Panc1 (cell line): ENCODE results near the gene ADGB. TPM values are rescaled to one million over a fixed set of nuclear protein-coding genes. Genes with fewer than 3 reads are reported as not detected.
"Not testable (repeated sequence)": the region's sequence is repeated elsewhere in the genome, so short reads cannot be mapped to it uniquely, and the experiment has no call there.

Experiments
- ATAC-seq: fragments of 200-7000 bp; cut with Tn5 transposase; 2 replicates; pipeline ENCODE4 v1.9.1; 2020; ENCODE audit warnings: mild to moderate bottlenecking, moderate library complexity
- BruUV-seq: library from RNA; stranded (reverse); fragments of 400-500 nt; replicated peaks from 2 replicates; lab custom pipeline; 2021; lab: Mats Ljungman, UMichigan
- CTCF ChIA-PET: fragments of 300-600 bp; sonication (Branson Sonifier 250); formaldehyde crosslinking; loops from one replicate; lab custom pipeline; 2022; ENCODE audit warnings: antibody characterized with exemption; lab: Charles Lee
- POLR2A ChIA-PET: fragments of 300-600 bp; sonication (Branson Sonifier 250); formaldehyde crosslinking; loops from one replicate; lab custom pipeline; 2022; ENCODE audit warnings: antibody characterized with exemption; lab: Charles Lee
- DNase-seq: peaks from one replicate; pipeline ENCODE4 v3.0.0-alpha.2; 2010; ENCODE audit warnings: low read depth, low spot score
- H3K27ac ChIP-seq: 2 replicates; pipeline ENCODE4 v1.5.1; 2011; ENCODE audit warnings: mild to moderate bottlenecking, low read length, inconsistent platforms
- H3K27me3 ChIP-seq: fragments of 200-500 bp; sonication (Bioruptor generic); 2 replicates; pipeline ENCODE4 v1.6.0; 2014; ENCODE audit warnings: low read length, inconsistent platforms; ENCODE audit not compliant: control insufficient read depth, insufficient read depth
- H3K36me3 ChIP-seq: fragments of 200-500 bp; sonication (Bioruptor generic); 2 replicates; pipeline ENCODE4 v1.5.1; 2014; ENCODE audit warnings: inconsistent platforms, mild to moderate bottlenecking, low read length, moderate library complexity; ENCODE audit not compliant: control insufficient read depth, insufficient read depth
- H3K4me1 ChIP-seq: 2 replicates; pipeline ENCODE4 v1.5.1; 2011; ENCODE audit warnings: inconsistent platforms, mild to moderate bottlenecking, low read length, moderate library complexity; ENCODE audit not compliant: control insufficient read depth, insufficient read depth
- H3K4me3 ChIP-seq, 2 experiments: 2 replicates each; pipeline ENCODE4 v1.5.1; 2011 to 2012; ENCODE audit warnings: low read depth in 2 of 2, low read length in 2 of 2, mild to moderate bottlenecking in 2 of 2, inconsistent platforms in 1 of 2, moderate library complexity in 1 of 2
- H3K9me3 ChIP-seq: fragments of 200-500 bp; sonication (Bioruptor generic); 2 replicates; pipeline ENCODE4 v1.5.1; 2014; ENCODE audit warnings: low read depth, mild to moderate bottlenecking, inconsistent platforms, low read length, moderate library complexity; ENCODE audit not compliant: control insufficient read depth, insufficient read depth
- CTCF ChIP-seq: fragments of 450-650 bp; IDR thresholded peaks from 2 replicates; pipeline ENCODE4 v1.5.1; 2017; ENCODE audit warnings: mild to moderate bottlenecking
- POLR2AphosphoS5 ChIP-seq: IDR thresholded peaks from 2 replicates; pipeline ENCODE4 v1.6.1; 2012; ENCODE audit warnings: mild to moderate bottlenecking, low read depth, low read length, moderate library complexity
- REST ChIP-seq, 2 experiments: IDR thresholded peaks; 2 replicates each; pipeline ENCODE4 v1.6.1; 2011 to 2012; ENCODE audit warnings: low read depth in 2 of 2, control low read depth in 1 of 2, low read length in 1 of 2, mild to moderate bottlenecking in 1 of 2, moderate library complexity in 1 of 2; ENCODE audit not compliant: insufficient read depth in 1 of 2
- SIN3A ChIP-seq: IDR thresholded peaks from 2 replicates; pipeline ENCODE4 v1.6.1; 2012; ENCODE audit warnings: low read depth, mild to moderate bottlenecking, low read length, moderate library complexity, borderline replicate concordance; ENCODE audit not compliant: insufficient read depth
- TCF7L2 ChIP-seq: IDR thresholded peaks from 2 replicates; pipeline ENCODE4 v1.6.1; 2011; ENCODE audit warnings: mild to moderate bottlenecking, low read depth, low read length, inconsistent platforms
- in situ Hi-C: cut with HindIII; loops from 2 replicates; pipeline ENCODE4 v1.10.0; 2016; ENCODE audit warnings: low sequenced_read_pairs, low pct_unique_long_range_greater_than_20kb
- intact Hi-C: fragments of 100-400 bp; cut with micrococcal nuclease; formaldehyde crosslinking; loops from one replicate; pipeline ENCODE4 v1.10.0; 2022; ENCODE audit not compliant: unreplicated experiment
- total RNA-seq: library from RNA; stranded (reverse); gene quantifications from one replicate; pipeline ENCODE4 v1.2.1, GENCODE V29; 2021; ENCODE audit not compliant: unreplicated experiment

The ADGB gene
- total RNA-seq, 1 experiment from 2014 or later: not detected

DNA sequence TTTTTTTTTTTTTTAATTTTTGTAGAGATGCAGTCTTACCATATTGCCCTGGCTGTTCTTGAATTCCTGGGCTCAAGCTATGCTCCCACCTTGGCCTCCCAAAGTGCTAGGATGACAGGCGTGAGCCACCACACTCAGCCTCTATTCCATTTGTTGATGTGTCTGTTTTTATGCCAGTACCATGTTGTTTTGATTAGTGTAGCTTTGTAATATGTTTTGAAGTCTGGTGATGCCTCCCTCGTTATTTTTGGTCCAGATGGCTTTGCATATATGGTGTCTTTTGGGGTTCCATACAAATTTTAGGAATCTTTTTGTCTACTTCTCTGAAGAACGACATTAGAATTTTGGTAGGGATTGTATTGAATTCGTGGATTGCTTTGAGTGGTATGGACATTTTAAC is 193.2 kb downstream of the ADGB start:
- Histone ChIP-seq H3K4me3 (no peak overlapping the region), H3K36me3 (no peaks in the 10 kb centered on the region), H3K9me3 (no peaks in the 10 kb centered on the region), H3K4me1 (no peaks in the 10 kb centered on the region), H3K27me3 (no peaks in the 10 kb centered on the region), H3K27ac (no peak overlapping the region)
- ChIA-PET CTCF (no interaction called here), POLR2A (no interaction called here)
- intact Hi-C loops (no loop called here), in situ Hi-C loops (no loop called here)
- ATAC-seq: no peak
- TF ChIP-seq SIN3A: no peak
- no peak for TF ChIP-seq POLR2AphosphoS5
- TF ChIP-seq CTCF: no peak
- TF ChIP-seq TCF7L2: no peak
- TF ChIP-seq REST (IDR thresholded peaks at IDR 0.05; ENCODE audit: insufficient read depth in 1 of 2, low read depth in 2 of 2, low read length in 1 of 2): no peak
- no TSS peak for BruUV-seq
- DNase-seq: no peak

DNA sequence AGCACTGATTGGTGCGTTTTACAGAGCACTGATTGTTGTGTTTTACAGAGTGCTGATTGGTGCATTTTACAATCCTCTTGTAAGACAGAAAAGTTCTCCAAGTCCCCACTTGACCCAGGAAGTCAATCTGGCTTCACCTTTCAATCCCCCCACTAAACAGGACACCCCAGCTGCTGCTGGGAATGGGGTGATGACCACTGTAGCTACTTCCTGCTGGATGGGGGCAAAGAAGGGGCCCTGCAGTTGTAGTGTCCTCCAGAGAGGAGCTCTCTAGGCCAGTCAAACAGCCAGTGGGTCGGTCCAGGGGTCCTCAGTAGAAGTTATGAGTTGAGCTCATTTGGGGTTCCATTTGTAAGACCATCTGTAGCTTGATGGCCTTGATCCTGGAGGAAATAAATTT is 194.4 kb downstream of the ADGB start:
- ATAC-seq, DNase-seq, H3K27ac ChIP-seq, H3K27me3 ChIP-seq, CTCF ChIA-PET, H3K9me3 ChIP-seq, intact Hi-C loops, H3K4me1 ChIP-seq, H3K4me3 ChIP-seq, POLR2A ChIA-PET, H3K36me3 ChIP-seq, in situ Hi-C loops, BruUV-seq: not testable (repeated sequence)

DNA sequence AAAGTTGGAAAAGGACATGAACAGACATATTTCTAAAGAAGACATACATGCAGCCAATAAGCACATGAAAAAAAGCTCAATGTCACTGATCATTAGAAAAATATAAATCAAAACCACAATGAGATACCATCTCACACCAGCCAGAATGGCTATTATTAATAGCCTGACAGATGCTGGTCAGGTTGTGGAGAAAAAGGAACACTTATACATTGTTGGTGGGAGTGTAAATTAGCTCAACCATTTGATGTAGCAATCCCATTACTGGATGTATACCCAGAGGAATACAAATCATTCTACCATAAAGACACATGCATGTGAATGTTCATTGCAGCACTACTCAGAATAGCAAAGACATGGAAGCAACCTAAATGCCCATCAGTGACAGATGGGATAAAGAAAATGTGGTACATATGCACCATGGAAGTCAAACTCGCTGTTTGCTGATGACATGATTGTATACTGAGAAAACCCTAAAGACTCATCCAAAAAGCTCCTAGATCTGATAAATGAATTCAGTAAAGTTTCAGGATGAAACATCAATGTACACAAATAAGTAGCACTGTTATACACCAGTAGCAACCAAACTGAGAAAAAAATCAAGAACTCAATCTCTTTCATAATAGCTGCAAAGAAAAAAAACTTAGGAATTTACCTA is 196.8 kb downstream of the ADGB start:
- no peak for DNase-seq
- no TSS peak for BruUV-seq
- no peaks in the 10 kb centered on the region for H3K4me1 ChIP-seq
- ChIA-PET CTCF (no interaction called here), POLR2A (no interaction called here)
- TF ChIP-seq TCF7L2 (no peak), CTCF (no peak), SIN3A (no peak), REST (IDR thresholded peaks at IDR 0.05; ENCODE audit: insufficient read depth in 1 of 2, low read depth in 2 of 2, low read length in 1 of 2) (no peak), POLR2AphosphoS5 (no peak)
- H3K4me3 ChIP-seq: no peak overlapping the region
- intact Hi-C loops (no loop called here), in situ Hi-C loops (no loop called here)
- H3K36me3 ChIP-seq: no peaks in the 10 kb centered on the region
- no peak for ATAC-seq
- H3K27ac ChIP-seq: no peak overlapping the region
- no peaks in the 10 kb centered on the region for H3K9me3 ChIP-seq
- no peaks in the 10 kb centered on the region for H3K27me3 ChIP-seq
